IPS DF 19.7 (cell line): ENCODE data around the gene ABCG1.

Source experiments
- DNase-seq: peaks from one replicate; pipeline ENCODE4 v3.0.0-alpha.2; 2013; ENCODE audit warnings: low read depth, low spot score

The ABCG1 gene

GRCh38 chr21:42251654-42252324, 32.8 kb downstream of the ABCG1 start:
- DNase-seq, result no peak

GRCh38 chr21:42252325-42252654, 33.4 kb downstream of the ABCG1 start:
- DNase-seq, result no peak

- DNase-seq, result no peak
These were observed 33.9 kb downstream of the ABCG1 start for GRCh38 chr21:42252778-42253340.

GRCh38 chr21:42253466-42253865, 34.5 kb downstream of the ABCG1 start:
- DNase-seq, result no peak

GRCh38 chr21:42254083-42254482, 35.1 kb downstream of the ABCG1 start:
- DNase-seq, result no peak

- no peak for DNase-seq
These were observed 36.0 kb downstream of the ABCG1 start for GRCh38 chr21:42254651-42255601.

- no peak for DNase-seq
These were observed 36.9 kb downstream of the ABCG1 start for GRCh38 chr21:42255825-42256224.

- no peak for DNase-seq
These were observed 37.4 kb downstream of the ABCG1 start for GRCh38 chr21:42256316-42256715.

GRCh38 chr21:42257091-42257765, 38.3 kb downstream of the ABCG1 start:
- DNase-seq, result no peak

GRCh38 chr21:42258150-42258884, 39.4 kb downstream of the ABCG1 start:
- no peak for DNase-seq

- no peak for DNase-seq
These were observed 40.0 kb downstream of the ABCG1 start for GRCh38 chr21:42258885-42259407.

- no peak for DNase-seq
These were observed 41.2 kb downstream of the ABCG1 start for GRCh38 chr21:42260121-42260520.

GRCh38 chr21:42261829-42262200, 42.9 kb downstream of the ABCG1 start:
- no peak for DNase-seq

- DNase-seq, result no peak
These were observed 43.9 kb downstream of the ABCG1 start for GRCh38 chr21:42262831-42263231.

GRCh38 chr21:42263591-42264131, 44.7 kb downstream of the ABCG1 start:
- DNase-seq, result no peak

- no peak for DNase-seq
These were observed 45.6 kb downstream of the ABCG1 start for GRCh38 chr21:42264245-42265195.

GRCh38 chr21:42265231-42265812, 46.4 kb downstream of the ABCG1 start:
- DNase-seq, result no peak

- no peak for DNase-seq
These were observed 48.1 kb downstream of the ABCG1 start for GRCh38 chr21:42266971-42267556.

GRCh38 chr21:42269386-42269785, 50.4 kb downstream of the ABCG1 start:
- DNase-seq, result no peak
